ENCODE results near the gene TBC1D12.

TBC1D12 gene

DNA sequence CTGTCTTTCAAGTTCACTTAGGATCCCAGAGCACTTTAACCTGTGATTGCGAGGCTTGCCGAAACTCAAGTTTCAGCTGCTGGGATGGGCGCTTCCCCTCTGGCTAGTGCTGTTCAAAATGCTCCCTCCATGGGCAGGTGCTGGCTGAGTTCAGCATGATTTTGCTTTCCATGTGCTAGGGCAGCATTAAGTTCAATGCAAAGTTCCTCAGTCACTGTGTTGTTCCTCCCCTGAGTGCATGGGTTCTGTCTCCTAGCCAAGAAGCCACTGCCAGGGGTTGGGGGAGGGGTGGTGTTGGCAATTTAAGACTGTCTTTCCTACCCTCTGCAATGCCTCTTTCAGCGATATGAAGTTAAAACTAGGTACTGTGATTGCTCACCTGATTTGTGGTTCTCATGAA lies 86.8 kb downstream of the TBC1D12 start:
- Histone ChIP-seq H3K79me2 (ENCODE audit: insufficient read depth, low read length) (no peaks in the 10 kb centered on the region), H3K9ac (ENCODE audit: low read depth, low read length) (no peak overlapping the region), H3K4me1 (ENCODE audit: insufficient read depth, low read length) (no peaks in the 10 kb centered on the region), H3K4me2 (ENCODE audit: insufficient read depth, low read length) (no peak overlapping the region), H3K27me3 (ENCODE audit: insufficient read depth, low read length, poor library complexity) (no peaks in the 10 kb centered on the region), H2AFZ (ENCODE audit: low read depth, low read length) (no peak overlapping the region), H4K20me1 (ENCODE audit: insufficient read depth, low read length) (no peaks in the 10 kb centered on the region), H3K36me3 (ENCODE audit: insufficient read depth, low read length) (no peaks in the 10 kb centered on the region), H3K4me3 (ENCODE audit: low read depth in 1 of 2, low read length in 2 of 2) (no peak overlapping the region), H3K9me3 (ENCODE audit: insufficient read depth, low read length, severe bottlenecking) (no peaks in the 10 kb centered on the region), H3K27ac (ENCODE audit: low read length) (no peak overlapping the region)
- DNase-seq = no peak
- no peak for ATAC-seq (ENCODE audit: insufficient read depth, low read depth)
- TF ChIP-seq, protein P1, sequence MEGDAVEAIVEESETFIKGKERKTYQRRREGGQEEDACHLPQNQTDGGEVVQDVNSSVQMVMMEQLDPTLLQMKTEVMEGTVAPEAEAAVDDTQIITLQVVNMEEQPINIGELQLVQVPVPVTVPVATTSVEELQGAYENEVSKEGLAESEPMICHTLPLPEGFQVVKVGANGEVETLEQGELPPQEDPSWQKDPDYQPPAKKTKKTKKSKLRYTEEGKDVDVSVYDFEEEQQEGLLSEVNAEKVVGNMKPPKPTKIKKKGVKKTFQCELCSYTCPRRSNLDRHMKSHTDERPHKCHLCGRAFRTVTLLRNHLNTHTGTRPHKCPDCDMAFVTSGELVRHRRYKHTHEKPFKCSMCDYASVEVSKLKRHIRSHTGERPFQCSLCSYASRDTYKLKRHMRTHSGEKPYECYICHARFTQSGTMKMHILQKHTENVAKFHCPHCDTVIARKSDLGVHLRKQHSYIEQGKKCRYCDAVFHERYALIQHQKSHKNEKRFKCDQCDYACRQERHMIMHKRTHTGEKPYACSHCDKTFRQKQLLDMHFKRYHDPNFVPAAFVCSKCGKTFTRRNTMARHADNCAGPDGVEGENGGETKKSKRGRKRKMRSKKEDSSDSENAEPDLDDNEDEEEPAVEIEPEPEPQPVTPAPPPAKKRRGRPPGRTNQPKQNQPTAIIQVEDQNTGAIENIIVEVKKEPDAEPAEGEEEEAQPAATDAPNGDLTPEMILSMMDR (IDR thresholded peaks at IDR 0.05; ENCODE audit: borderline replicate concordance, extremely low read depth, low read length, poor library complexity, severe bottlenecking) = no peak
- TF ChIP-seq EZH2 (IDR thresholded peaks at IDR 0.05; ENCODE audit: borderline replicate concordance, low read depth, low read length, severe bottlenecking) = no peak

DNA sequence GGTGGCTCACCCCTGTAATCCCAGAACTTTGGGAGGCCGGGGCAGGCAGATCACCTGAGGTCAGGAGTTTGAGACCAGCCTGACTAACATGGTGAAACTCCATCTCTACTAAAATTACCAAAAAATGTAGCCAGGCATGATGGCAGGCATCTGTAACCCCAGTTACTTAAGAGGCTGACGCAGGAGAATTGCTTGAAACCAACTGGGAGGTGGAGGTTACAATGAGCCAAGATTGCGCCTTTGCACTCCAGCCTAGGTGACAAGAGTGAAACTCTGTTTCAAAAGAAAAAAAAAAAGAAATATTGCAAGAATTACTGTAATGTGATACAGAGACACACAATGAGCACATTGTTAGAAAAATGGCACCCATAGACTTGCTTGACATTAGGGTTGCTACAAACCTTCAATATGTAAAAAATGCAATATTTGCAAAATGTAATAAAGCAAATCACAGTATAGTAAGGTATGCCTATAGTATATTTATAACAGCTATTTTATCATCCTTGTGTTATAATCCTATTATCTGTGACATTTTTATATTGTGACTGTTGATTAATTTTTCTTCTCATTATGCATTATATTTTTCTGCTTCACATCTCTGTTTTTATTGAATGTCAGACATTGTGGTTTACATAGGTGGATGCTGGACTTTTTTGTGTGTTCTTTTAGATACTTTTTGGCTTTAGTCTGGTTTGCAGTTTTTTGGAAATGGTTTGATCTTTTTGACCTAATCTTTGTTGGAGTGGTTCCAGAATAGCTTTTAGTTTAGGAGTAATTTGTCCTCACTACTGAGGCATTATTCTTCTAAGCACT lies 87.8 kb downstream of the TBC1D12 start:
- no peak for ATAC-seq (ENCODE audit: insufficient read depth, low read depth)
- TF ChIP-seq, protein P1 (IDR thresholded peaks at IDR 0.05; ENCODE audit: borderline replicate concordance, extremely low read depth, low read length, poor library complexity, severe bottlenecking) = no peak
- TF ChIP-seq EZH2 (IDR thresholded peaks at IDR 0.05; ENCODE audit: borderline replicate concordance, low read depth, low read length, severe bottlenecking) = no peak
- H3K27ac ChIP-seq (ENCODE audit: low read length) = no peak overlapping the region

DNA sequence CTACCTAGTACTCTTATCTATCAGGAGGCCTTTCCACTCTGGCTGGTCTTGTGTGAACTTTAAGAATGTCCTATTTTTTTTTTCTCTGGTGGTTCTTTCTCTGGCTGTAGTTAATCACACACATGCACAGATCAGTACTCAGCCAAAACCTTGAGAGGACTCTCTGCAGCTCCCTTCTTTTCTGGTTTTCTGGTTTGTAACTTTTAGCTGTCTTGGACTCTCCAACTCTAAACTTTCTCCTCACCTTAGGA lies 88.4 kb downstream of the TBC1D12 start:
- Histone ChIP-seq H4K20me1 (ENCODE audit: insufficient read depth, low read length) (no peaks in the 10 kb centered on the region), H3K4me3 (ENCODE audit: low read depth in 1 of 2, low read length in 2 of 2) (no peak overlapping the region), H3K27ac (ENCODE audit: low read length) (no peak overlapping the region), H3K9ac (ENCODE audit: low read depth, low read length) (no peak overlapping the region), H3K4me2 (ENCODE audit: insufficient read depth, low read length) (no peak overlapping the region), H2AFZ (ENCODE audit: low read depth, low read length) (no peak overlapping the region), H3K4me1 (ENCODE audit: insufficient read depth, low read length) (no peaks in the 10 kb centered on the region), H3K79me2 (ENCODE audit: insufficient read depth, low read length) (no peaks in the 10 kb centered on the region), H3K27me3 (ENCODE audit: insufficient read depth, low read length, poor library complexity) (no peaks in the 10 kb centered on the region), H3K9me3 (ENCODE audit: insufficient read depth, low read length, severe bottlenecking) (no peaks in the 10 kb centered on the region), H3K36me3 (ENCODE audit: insufficient read depth, low read length) (no peaks in the 10 kb centered on the region)
- ATAC-seq (ENCODE audit: insufficient read depth, low read depth) (no peak), DNase-seq (no peak)
- TF ChIP-seq, protein P1 (IDR thresholded peaks at IDR 0.05; ENCODE audit: borderline replicate concordance, extremely low read depth, low read length, poor library complexity, severe bottlenecking) = no peak
- TF ChIP-seq EZH2 (IDR thresholded peaks at IDR 0.05; ENCODE audit: borderline replicate concordance, low read depth, low read length, severe bottlenecking) = no peak

More for the DNA sequence above, 87.8 kb downstream of the TBC1D12 start:
- Histone ChIP-seq H3K36me3 (ENCODE audit: insufficient read depth, low read length) (no peaks in the 10 kb centered on the region), H3K79me2 (ENCODE audit: insufficient read depth, low read length) (no peaks in the 10 kb centered on the region), H3K4me1 (ENCODE audit: insufficient read depth, low read length) (no peaks in the 10 kb centered on the region), H2AFZ (ENCODE audit: low read depth, low read length) (no peak overlapping the region), H3K9me3 (ENCODE audit: insufficient read depth, low read length, severe bottlenecking) (no peaks in the 10 kb centered on the region), H3K4me2 (ENCODE audit: insufficient read depth, low read length) (no peak overlapping the region), H3K4me3 (ENCODE audit: low read depth in 1 of 2, low read length in 2 of 2) (no peak overlapping the region), H3K27me3 (ENCODE audit: insufficient read depth, low read length, poor library complexity) (no peaks in the 10 kb centered on the region), H3K9ac (ENCODE audit: low read depth, low read length) (no peak overlapping the region), H4K20me1 (ENCODE audit: insufficient read depth, low read length) (no peaks in the 10 kb centered on the region)
- no peak for DNase-seq

All from DND-41 (cell line).